C4-2B (cell line): ENCODE data around the gene RFNG.

ENCODE experiments used
- ZFX ChIP-seq: fragments of 450-650 bp; IDR thresholded peaks from 2 replicates; pipeline ENCODE4 v1.6.1; 2017
- TF ChIP-seq, protein P1 (sequence below): fragments of 450-650 bp; conservative IDR thresholded peaks from 2 replicates; pipeline ENCODE4 v1.5.1; 2017; ENCODE audit warnings: mild to moderate bottlenecking

DNA sequence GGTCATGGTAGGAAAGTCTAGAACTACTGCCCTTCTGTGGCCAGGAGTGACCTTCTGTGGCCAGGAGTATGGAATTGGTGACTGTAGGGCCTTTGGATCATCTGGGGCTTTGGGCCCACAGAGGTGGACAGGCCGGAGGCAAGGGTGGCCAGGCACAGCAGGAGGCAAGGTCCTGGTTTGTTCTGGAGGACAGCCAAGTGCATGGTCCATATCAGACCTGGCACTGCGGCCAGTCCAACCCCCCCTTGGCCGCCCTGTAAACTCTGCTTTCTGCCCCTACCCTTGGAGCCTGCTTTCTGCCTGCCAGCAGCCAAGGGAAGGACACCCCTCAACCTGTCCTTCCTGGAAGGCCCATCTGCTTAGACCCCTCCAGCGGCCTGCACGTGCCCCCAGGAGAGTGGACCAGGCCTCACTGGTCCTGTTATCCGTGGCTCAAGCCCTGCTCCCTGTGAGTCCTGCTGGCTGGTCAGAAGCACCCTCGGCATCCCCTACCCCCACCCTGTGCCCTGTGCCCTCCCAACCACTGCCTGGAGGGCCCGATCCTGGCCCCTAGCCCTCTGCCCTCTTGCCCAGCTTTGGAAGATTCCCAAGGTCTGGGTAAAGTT lies 11.8 kb downstream of the RFNG start:
- TF ChIP-seq, protein P1, sequence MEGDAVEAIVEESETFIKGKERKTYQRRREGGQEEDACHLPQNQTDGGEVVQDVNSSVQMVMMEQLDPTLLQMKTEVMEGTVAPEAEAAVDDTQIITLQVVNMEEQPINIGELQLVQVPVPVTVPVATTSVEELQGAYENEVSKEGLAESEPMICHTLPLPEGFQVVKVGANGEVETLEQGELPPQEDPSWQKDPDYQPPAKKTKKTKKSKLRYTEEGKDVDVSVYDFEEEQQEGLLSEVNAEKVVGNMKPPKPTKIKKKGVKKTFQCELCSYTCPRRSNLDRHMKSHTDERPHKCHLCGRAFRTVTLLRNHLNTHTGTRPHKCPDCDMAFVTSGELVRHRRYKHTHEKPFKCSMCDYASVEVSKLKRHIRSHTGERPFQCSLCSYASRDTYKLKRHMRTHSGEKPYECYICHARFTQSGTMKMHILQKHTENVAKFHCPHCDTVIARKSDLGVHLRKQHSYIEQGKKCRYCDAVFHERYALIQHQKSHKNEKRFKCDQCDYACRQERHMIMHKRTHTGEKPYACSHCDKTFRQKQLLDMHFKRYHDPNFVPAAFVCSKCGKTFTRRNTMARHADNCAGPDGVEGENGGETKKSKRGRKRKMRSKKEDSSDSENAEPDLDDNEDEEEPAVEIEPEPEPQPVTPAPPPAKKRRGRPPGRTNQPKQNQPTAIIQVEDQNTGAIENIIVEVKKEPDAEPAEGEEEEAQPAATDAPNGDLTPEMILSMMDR, result no peak
- no peak for TF ChIP-seq ZFX
